HepG2 (cell line): ENCODE data around the gene AWAT2. TPM values are rescaled to one million over a fixed set of nuclear protein-coding genes. Genes with fewer than 3 reads are reported as not detected.

Experiments
- ATAC-seq: fragments of 200-7000 bp; cut with Tn5 transposase; 3 replicates; pipeline ENCODE4 v1.9.1; 2020; ENCODE audit warnings: mild to moderate bottlenecking, moderate library complexity
- BruUV-seq: library from RNA; stranded (reverse); fragments of 400-500 nt; replicated peaks from 2 replicates; lab custom pipeline; 2021; lab: Mats Ljungman, UMichigan
- CTCF ChIA-PET: fragments of 300-600 bp; formaldehyde crosslinking; extraction: SDS; loops from one replicate; lab custom pipeline; 2021; ENCODE audit warnings: low total read pairs, inconsistent platforms, low intra/inter-chr PET ratio; lab: Yijun Ruan, JAX
- POLR2A ChIA-PET: fragments of 350-600 bp; sonication (Branson Sonifier 250); formaldehyde crosslinking; loops from one replicate; lab custom pipeline; 2020; ENCODE audit warnings: antibody characterized with exemption, inconsistent platforms; lab: Yijun Ruan, JAX
- DNase-seq: peaks from one replicate; pipeline ENCODE4 v3.0.0-alpha.2; 2015; ENCODE audit warnings: low spot score
- FAIRE-seq: peaks from 3 replicates; lab custom pipeline; 2011; peaks lifted over from hg19 to GRCh38; lab: Jason Lieb, UNC
- H2AFZ ChIP-seq: one replicate; pipeline ENCODE4 v1.6.1; 2011; ENCODE audit warnings: low read length, inconsistent platforms
- H3K27ac ChIP-seq: fragments of 300-600 bp; 3 replicates; pipeline ENCODE4 v1.8.0; 2011; ENCODE audit warnings: mixed run types, mild to moderate bottlenecking, mixed read lengths, low read length, inconsistent platforms; ENCODE audit not compliant: insufficient read depth; ENCODE audit errors: extremely low read length
- H3K27me3 ChIP-seq, 2 experiments: fragments of 200-600 bp in 1 of 2; 2 replicates in 1 of 2; 3 replicates in 1 of 2; pipeline versions ENCODE4 v1.6.0 to v1.8.0; 2011; ENCODE audit warnings: low read length in 2 of 2, mild to moderate bottlenecking in 2 of 2, moderate library complexity in 2 of 2, inconsistent platforms in 1 of 2; ENCODE audit not compliant: insufficient read depth in 2 of 2, control insufficient read depth in 1 of 2
- H3K36me3 ChIP-seq, 2 experiments: fragments of 200-600 bp in 1 of 2; replicated peaks in 1 of 2; 2 replicates in 1 of 2; 3 replicates in 1 of 2; pipeline versions ENCODE4 v1.5.1 to v1.8.0; 2011; ENCODE audit warnings: low read length in 2 of 2, inconsistent platforms in 1 of 2; ENCODE audit not compliant: insufficient read depth in 2 of 2, control insufficient read depth in 1 of 2
- H3K4me1 ChIP-seq: 2 replicates; pipeline ENCODE4 v1.5.1; 2012; ENCODE audit warnings: low read length, inconsistent platforms; ENCODE audit not compliant: insufficient read depth
- H3K4me2 ChIP-seq: 2 replicates; pipeline ENCODE4 v1.6.0; 2011; ENCODE audit warnings: low read depth, low read length, inconsistent platforms
- H3K4me3 ChIP-seq, 3 experiments: fragments of 200-600 bp in 1 of 3; sonication (generic), shearing (Covaris generic) in 1 of 3; replicated peaks in 1 of 3; 2 replicates each; pipeline ENCODE4 v1.5.1; 2011 to 2016; ENCODE audit warnings: low read length in 3 of 3, inconsistent platforms in 2 of 3, low read depth in 2 of 3, mild to moderate bottlenecking in 2 of 3, control low read depth in 1 of 3, mixed read lengths in 1 of 3; ENCODE audit not compliant: insufficient read depth in 1 of 3
- H3K79me2 ChIP-seq: one replicate; pipeline ENCODE4 v1.6.1; 2011; ENCODE audit warnings: low read length, inconsistent platforms; ENCODE audit not compliant: insufficient read depth
- H3K9ac ChIP-seq: 2 replicates; pipeline ENCODE4 v1.6.0; 2011; ENCODE audit warnings: mild to moderate bottlenecking, low read depth, low read length, inconsistent platforms; ENCODE audit not compliant: insufficient read depth
- H3K9me3 ChIP-seq: 2 replicates; pipeline ENCODE4 v1.5.1; 2012; ENCODE audit warnings: mild to moderate bottlenecking, low read length
- H4K20me1 ChIP-seq: 2 replicates; pipeline ENCODE4 v1.6.0; 2011; ENCODE audit warnings: inconsistent platforms, mild to moderate bottlenecking, low read length, moderate library complexity; ENCODE audit not compliant: insufficient read depth
- ARID5B ChIP-seq: IDR thresholded peaks from 2 replicates; pipeline ENCODE4 v1.4.0; 2020; ENCODE audit warnings: mild to moderate bottlenecking, missing genetic modification reagents
- ATF7 ChIP-seq, 2 experiments: fragments of 450-650 bp in 1 of 2; sonication (generic) in 1 of 2; formaldehyde crosslinking in 1 of 2; IDR thresholded peaks; 2 replicates each; pipeline versions ENCODE4 v1.4.0 to v1.6.1; 2016 to 2020; ENCODE audit warnings: antibody characterized with exemption in 1 of 2, mild to moderate bottlenecking in 1 of 2, missing genetic modification reagents in 1 of 2
- HDAC1 ChIP-seq: sonication (generic); formaldehyde crosslinking; IDR thresholded peaks from 2 replicates; pipeline ENCODE4 v1.5.1; 2020; ENCODE audit warnings: mild to moderate bottlenecking, missing genetic modification reagents
- HHEX ChIP-seq: IDR thresholded peaks from 2 replicates; pipeline ENCODE4 v1.6.1; 2016; ENCODE audit warnings: control low read depth
- HMG20A ChIP-seq: IDR thresholded peaks from 2 replicates; pipeline ENCODE4 v1.6.1; 2016; ENCODE audit warnings: borderline replicate concordance
- LBX2 ChIP-seq: sonication (generic); formaldehyde crosslinking; IDR thresholded peaks from 2 replicates; pipeline ENCODE4 v1.5.0; 2020; ENCODE audit warnings: missing genetic modification reagents, mild to moderate bottlenecking, borderline replicate concordance
- MZF1 ChIP-seq: sonication (generic); formaldehyde crosslinking; IDR thresholded peaks from 2 replicates; pipeline ENCODE4 v1.8.1; 2023; ENCODE audit warnings: mild to moderate bottlenecking, missing genetic modification reagents, borderline replicate concordance
- NR1H2 ChIP-seq: sonication (generic); formaldehyde crosslinking; IDR thresholded peaks from 2 replicates; pipeline ENCODE4 v1.8.1; 2022; ENCODE audit warnings: low read depth, missing genetic modification reagents, borderline replicate concordance
- NR2F1 ChIP-seq, 2 experiments: fragments of 450-650 bp in 1 of 2; formaldehyde crosslinking in 1 of 2; IDR thresholded peaks; 2 replicates each; pipeline versions ENCODE4 v1.5.0 to v1.6.1; 2016 to 2020; ENCODE audit warnings: mild to moderate bottlenecking in 1 of 2, missing compliant biosample characterization in 1 of 2, missing genetic modification reagents in 1 of 2, moderate library complexity in 1 of 2
- REXO4 ChIP-seq: sonication (generic); formaldehyde crosslinking; IDR thresholded peaks from 2 replicates; pipeline ENCODE4 v1.8.0; 2022; ENCODE audit warnings: missing genetic modification reagents, mild to moderate bottlenecking, borderline replicate concordance
- TARDBP ChIP-seq: sonication (generic); formaldehyde crosslinking; IDR thresholded peaks from 2 replicates; pipeline ENCODE4 v1.8.0; 2022; ENCODE audit warnings: mild to moderate bottlenecking, missing genetic modification reagents
- ZMYM4 ChIP-seq: sonication (generic); formaldehyde crosslinking; IDR thresholded peaks from 2 replicates; pipeline ENCODE4 v1.8.1; 2023; ENCODE audit warnings: mild to moderate bottlenecking, missing genetic modification reagents
- ZNF546 ChIP-seq: sonication (generic); formaldehyde crosslinking; conservative IDR thresholded peaks from 2 replicates; pipeline ENCODE4 v1.8.1; 2023; ENCODE audit warnings: mild to moderate bottlenecking, missing genetic modification reagents
- ZSCAN22 ChIP-seq: sonication (generic); formaldehyde crosslinking; IDR thresholded peaks from 2 replicates; pipeline ENCODE4 v1.4.0; 2020; ENCODE audit warnings: mild to moderate bottlenecking, missing genetic modification reagents
- ZSCAN30 ChIP-seq: sonication (generic); formaldehyde crosslinking; IDR thresholded peaks from 2 replicates; pipeline ENCODE4 v1.5.0; 2020; ENCODE audit warnings: mild to moderate bottlenecking, missing genetic modification reagents
- WGBS: methylation state at CpG from one replicate; pipeline ENCODE4 v1.1.6; 2017; ENCODE audit warnings: low lambda C conversion rate; 5-methylcytosine and 5-hydroxymethylcytosine counted together
- in situ Hi-C: cut with HindIII; loops from 2 replicates; pipeline ENCODE4 v1.10.0; 2017; ENCODE audit warnings: low pct_unique_long_range_greater_than_20kb; ENCODE audit not compliant: extremely low pct_ligation_motif_present
- intact Hi-C: fragments of 100-400 bp; cut with micrococcal nuclease; formaldehyde crosslinking; loops from one replicate; pipeline ENCODE4 v1.10.0; 2022; ENCODE audit not compliant: unreplicated experiment
- polyA plus RNA-seq, 8 experiments: library from polyadenylated mRNA; depleted of rRNA in 3 of 8; stranded (reverse) in 7 of 8; unstranded in 1 of 8; fragments of >200 nt; fragmentation: Illumina TruSeq in 4 of 8; extraction: Trizol in 4 of 8; gene quantifications; 2 replicates each; pipeline versions ENCODE4 v1.2.1 to v1.2.3, GENCODE V29; 2011 to 2016; ENCODE audit warnings: low read depth in 4 of 8, missing spikeins in 1 of 8, mixed read lengths in 1 of 8; ENCODE audit not compliant: insufficient read depth in 1 of 8
- total RNA-seq, 5 experiments: library from RNA; depleted of rRNA; stranded (reverse); fragments of >200 nt; fragmentation: Illumina TruSeq; extraction: Trizol; gene quantifications; 2 replicates each; pipeline ENCODE4 v1.2.3, GENCODE V29; 2016; ENCODE audit warnings: low read depth in 1 of 5

Gene AWAT2
- total and polyA plus RNA-seq, 2 of the 13 experiments (the other 11 are each of a cell fraction or from before 2014, with no cell fraction given), result not detected

DNA sequence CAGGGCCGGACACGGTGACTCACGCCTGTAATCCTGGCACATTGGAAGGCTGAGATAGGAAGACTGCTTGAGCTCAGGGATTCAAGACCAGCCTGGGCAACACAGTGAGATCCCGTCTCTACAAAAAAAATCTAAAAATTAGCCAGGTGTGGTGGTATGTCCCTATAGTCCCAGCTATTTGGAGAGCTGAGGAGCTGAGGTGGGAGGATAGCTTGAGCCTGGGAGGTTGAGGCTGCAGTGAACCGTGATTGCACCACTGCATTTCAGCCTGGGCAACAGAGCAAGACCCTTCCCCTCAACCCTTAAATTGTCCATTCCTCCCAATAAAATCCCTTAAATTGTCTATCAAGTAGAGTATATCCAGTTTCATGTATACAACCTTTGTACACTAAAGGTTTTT, 29.6 kb upstream of the AWAT2 start:
- ATAC-seq (no peak), FAIRE-seq (no peak), DNase-seq (no peak)
- ChIA-PET POLR2A (no interaction called here), CTCF (no interaction called here)
- Histone ChIP-seq H3K27ac (no peak overlapping the region), H4K20me1 (no peaks in the 10 kb centered on the region), H3K9me3 (no peaks in the 10 kb centered on the region), H3K9ac (no peak overlapping the region), H2AFZ (no peak overlapping the region), H3K4me3 (no peak overlapping the region), H3K4me2 (no peak overlapping the region), H3K27me3 (no peaks in the 10 kb centered on the region), H3K79me2 (no peaks in the 10 kb centered on the region), H3K36me3 (no peaks in the 10 kb centered on the region), H3K4me1 (no peaks in the 10 kb centered on the region)
- intact Hi-C loops, result no loop called here
- in situ Hi-C loops, result no loop called here
- no TSS peak for BruUV-seq
- TF ChIP-seq NR1H2 (no peak), ZSCAN30 (CRISPR knock-in tag) (no peak), HMG20A (CRISPR knock-in tag) (no peak), NR2F1 (CRISPR knock-in tag; IDR thresholded peaks at IDR 0.05) (no peak), ZNF546 (CRISPR knock-in tag) (no peak), MZF1 (CRISPR knock-in tag) (no peak), ATF7 (IDR thresholded peaks at IDR 0.05) (no peak), ATF7 (CRISPR knock-in tag; IDR thresholded peaks at IDR 0.05) (no peak), TARDBP (no peak), ZMYM4 (no peak), REXO4 (CRISPR knock-in tag) (no peak), ZSCAN22 (CRISPR knock-in tag) (no peak), HDAC1 (CRISPR knock-in tag) (no peak), LBX2 (CRISPR knock-in tag) (no peak), ARID5B (CRISPR knock-in tag) (no peak), HHEX (CRISPR knock-in tag) (no peak)
- 0% methylated on average over 1 of the region's 5 CpGs for WGBS
